TTC549 (cell line): ENCODE results near the gene RASD1.
"Not testable (repeated sequence)": the region's sequence is repeated elsewhere in the genome, so short reads cannot be mapped to it uniquely, and the experiment has no call there.

ENCODE experiments used
- FAIRE-seq: peaks from 2 replicates; lab custom pipeline; 2012; peaks lifted over from hg19 to GRCh38; lab: Jason Lieb, UNC

The RASD1 gene

DNA sequence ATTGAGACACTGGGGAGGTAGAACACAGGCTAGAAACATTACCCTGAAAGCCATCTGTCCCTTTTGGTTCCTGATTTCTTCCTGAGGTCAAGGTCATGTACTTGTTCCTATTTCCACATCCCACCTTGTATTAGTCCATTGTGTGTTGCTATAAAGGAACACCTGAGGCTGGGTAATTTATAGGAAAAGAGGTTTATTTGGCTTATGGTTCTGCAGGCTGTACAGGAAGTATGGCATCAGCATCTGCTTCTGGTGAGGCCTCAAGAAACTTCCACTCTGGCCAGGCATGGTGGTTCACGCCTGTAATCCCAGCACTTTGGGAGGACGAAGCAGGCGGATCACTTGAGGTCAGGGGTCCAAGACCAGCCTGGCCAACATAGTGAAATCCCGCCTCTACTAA is 26.8 kb downstream of the RASD1 start:
- FAIRE-seq: no peak

- FAIRE-seq: no peak
Observed at GRCh38 chr17:17468217-17469010, 27.8 kb downstream of the RASD1 start.

GRCh38 chr17:17467720-17468119 is 28.5 kb downstream of the RASD1 start:
- no peak for FAIRE-seq

DNA sequence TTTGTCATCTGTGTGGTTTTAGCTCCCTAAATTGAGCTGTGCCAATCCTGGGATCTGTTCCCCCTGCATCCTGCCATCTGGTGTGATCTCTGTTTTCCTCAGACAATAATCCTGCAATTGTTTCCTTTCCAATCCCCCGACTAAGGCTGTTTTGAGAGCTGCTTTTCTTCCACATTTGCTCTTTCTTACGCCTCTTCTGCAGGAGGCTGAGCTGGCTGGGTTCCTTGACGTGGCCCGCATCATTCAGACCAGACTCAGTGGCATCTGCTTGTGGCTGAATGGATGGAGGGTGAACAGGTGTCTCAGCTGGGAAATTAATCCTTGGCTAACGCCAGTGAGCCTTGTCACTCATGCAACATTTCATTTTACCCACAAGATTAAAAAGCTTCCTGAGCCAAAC is 29.2 kb downstream of the RASD1 start:
- FAIRE-seq: no peak

GRCh38 chr17:17466511-17466910 is 29.7 kb downstream of the RASD1 start:
- no peak for FAIRE-seq

DNA sequence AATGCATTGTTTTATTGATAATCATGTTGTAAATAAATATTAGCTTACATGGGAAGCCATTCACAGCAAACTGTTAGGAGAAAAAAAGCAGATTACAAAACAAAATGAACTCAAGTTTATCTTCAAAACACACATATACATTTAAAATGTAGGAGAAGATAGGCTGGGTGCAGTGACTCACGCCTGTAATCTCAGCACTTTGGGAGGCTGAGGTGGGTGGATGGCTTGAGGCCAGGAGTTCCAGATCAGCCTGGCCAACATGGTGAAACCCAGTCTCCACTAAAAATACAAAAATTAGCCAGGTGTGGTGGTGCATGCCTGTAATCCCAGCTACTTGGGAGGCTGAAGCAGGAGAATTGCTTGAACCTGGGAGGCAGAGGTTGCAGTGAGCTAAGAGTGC is 30.3 kb downstream of the RASD1 start:
- FAIRE-seq: not testable (repeated sequence)

DNA sequence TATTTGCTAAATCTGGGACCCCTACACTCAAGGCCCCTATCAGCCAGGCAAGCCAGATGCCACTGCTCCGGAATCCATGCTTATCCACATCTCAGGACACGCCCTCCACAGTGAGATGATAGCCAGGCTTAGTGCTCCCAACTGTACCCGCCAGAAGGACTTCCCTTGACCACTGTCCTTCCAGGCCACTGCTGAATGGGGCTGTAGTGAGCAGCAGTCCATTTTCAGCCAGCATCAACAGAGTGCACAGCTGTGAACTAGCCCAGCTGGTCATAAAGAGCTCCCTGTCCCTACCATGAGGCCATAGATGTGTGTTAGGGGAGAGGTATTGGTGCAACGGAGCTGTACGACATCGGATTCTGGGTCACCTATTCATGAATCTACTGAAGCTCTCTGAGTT is 32.4 kb downstream of the RASD1 start:
- no peak for FAIRE-seq

GRCh38 chr17:17462048-17462824 is 34.0 kb downstream of the RASD1 start:
- FAIRE-seq: no peak

- no peak for FAIRE-seq
Observed at GRCh38 chr17:17460038-17460437, 36.2 kb downstream of the RASD1 start.

DNA sequence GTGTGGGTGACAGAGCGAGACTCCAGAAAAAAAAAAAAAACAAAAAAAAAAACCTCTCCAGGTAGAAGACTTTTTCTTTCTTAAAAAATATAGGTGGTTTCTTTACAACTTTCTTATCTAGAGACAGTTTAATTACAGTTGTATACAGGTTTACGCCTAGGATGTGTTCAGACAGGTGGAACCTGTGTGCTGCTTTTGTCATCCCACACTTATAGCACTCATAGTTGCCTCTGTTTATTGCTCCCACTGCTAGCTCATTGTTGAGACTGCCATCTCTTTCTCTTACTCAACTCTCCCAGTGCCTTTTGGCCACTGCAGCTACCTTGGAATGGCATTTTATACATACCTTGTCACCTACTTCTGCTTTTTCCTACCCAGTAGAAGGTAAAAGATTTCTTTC is 38.5 kb downstream of the RASD1 start:
- FAIRE-seq: no peak

GRCh38 chr17:17456251-17456650 is 39.9 kb downstream of the RASD1 start:
- FAIRE-seq: no peak

GRCh38 chr17:17455173-17455572 is 41.0 kb downstream of the RASD1 start:
- no peak for FAIRE-seq

DNA sequence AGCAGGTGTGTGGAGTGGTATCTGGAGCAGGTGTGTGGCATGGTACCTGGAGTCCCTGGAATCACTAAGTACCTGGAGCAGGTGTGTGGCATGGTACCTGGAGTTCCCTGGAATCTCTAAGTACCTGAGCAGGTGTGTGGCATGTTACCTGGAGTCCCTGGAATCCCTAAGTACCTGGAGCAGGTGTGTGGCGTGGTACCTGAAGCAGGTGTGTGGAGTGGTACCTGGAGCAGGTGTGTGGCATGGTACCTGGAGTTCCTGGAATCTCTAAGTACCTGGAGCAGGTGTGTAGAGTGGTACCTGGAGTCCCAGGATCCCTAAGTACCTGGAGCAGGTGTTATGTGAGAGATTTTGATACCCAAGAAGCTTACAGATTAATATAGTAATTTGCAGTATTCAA is 41.5 kb downstream of the RASD1 start:
- FAIRE-seq: not testable (repeated sequence)

DNA sequence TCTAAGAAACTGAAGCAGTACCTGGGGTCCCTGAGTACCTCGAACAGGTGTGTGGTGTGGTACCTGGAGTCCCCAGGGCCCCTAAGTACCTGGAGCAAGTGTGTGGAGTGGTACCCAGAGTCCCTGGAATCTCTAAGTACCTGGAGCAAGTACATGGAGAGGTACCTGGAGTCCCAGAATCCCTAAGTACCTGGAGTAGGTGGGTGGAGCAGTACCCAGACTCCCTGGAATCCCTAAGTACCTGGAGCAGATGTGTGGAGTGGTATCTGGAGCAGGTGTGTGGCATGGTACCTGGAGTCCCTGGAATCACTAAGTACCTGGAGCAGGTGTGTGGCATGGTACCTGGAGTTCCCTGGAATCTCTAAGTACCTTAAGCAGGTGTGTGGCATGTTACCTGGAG is 41.9 kb downstream of the RASD1 start:
- FAIRE-seq: no peak

DNA sequence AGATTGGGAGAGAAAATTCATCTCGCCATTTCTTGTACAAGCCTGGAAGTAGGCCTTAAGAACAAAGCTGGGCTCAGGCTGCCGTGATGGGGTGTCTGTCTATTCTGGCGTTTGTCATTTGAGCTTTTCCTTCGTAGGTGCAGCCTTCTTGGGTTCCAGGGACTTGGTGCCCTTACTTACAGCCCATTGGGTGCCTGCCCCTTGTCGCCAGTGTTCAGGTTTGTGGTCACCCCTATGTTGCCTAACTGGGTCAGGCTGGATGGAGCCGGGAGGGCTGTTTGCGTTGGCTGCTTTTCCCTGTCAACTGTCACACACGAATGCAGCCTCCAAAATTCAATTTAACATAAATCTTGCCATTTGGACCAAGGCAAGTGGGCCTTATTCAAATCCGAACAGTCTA is 43.1 kb downstream of the RASD1 start:
- no peak for FAIRE-seq

- FAIRE-seq: no peak
Observed at GRCh38 chr17:17448723-17449122, 47.5 kb downstream of the RASD1 start.

- no peak for FAIRE-seq
Observed at GRCh38 chr17:17448076-17448475, 48.1 kb downstream of the RASD1 start.

GRCh38 chr17:17447264-17447663 is 48.9 kb downstream of the RASD1 start:
- no peak for FAIRE-seq

DNA sequence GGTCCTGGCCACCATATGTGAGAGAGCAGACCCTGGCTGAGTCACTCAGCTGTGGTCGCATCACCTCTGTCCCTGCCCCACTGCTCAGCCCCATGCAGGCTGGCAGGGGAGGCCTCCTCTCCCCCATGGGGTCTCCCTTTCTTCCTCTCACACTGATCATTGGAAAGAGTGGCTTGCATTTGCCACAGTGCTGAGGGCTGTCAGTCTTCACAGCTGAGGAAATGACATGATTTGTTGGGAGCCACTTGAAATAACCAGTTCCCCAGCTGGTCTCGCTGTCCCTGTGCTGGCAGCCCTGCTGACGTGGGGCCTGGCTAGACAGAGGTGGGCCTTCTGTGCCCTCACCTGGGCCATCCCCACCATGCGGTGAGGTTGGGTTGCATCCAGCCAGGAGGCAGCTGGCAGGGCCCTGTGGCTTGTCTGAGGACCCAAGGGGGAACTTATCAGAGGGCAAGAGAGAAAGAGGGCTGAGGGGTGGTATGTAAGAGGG is 49.5 kb downstream of the RASD1 start:
- no peak for FAIRE-seq

DNA sequence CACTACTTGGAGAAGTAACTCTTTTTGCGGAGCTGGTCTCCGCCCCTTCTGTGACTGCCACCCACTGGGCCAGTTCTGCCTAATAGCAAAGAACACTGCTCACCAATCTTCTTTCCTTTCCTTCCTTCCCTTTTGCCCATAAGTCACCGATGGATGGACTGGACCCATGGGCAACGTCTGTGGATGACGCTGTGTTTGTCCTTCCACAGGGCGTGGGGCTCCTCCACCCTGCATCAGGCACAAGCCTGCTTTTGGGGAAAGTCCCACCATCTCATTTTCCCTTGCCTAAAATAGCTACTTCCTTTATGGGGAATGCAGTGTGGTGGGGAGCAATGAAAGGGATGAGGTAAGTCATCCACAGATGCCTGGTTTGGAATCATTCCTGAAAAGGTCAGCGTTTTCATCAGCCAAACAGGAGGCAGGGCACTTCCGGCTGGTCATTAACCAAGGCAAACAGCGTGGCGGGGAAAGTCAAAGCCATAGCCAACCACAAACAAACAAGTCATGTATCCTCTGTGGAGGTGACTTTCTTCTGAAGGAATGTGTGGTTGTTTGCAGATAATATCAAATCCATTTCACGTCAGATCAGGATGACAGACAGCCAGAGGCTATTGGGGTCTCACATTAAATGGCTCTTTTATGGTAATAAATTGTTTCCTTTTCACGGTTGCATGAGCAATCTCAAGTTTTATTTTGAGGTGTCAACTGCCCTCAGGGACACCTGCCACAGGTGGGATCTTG is 50.1 kb downstream of the RASD1 start:
- FAIRE-seq: no peak

DNA sequence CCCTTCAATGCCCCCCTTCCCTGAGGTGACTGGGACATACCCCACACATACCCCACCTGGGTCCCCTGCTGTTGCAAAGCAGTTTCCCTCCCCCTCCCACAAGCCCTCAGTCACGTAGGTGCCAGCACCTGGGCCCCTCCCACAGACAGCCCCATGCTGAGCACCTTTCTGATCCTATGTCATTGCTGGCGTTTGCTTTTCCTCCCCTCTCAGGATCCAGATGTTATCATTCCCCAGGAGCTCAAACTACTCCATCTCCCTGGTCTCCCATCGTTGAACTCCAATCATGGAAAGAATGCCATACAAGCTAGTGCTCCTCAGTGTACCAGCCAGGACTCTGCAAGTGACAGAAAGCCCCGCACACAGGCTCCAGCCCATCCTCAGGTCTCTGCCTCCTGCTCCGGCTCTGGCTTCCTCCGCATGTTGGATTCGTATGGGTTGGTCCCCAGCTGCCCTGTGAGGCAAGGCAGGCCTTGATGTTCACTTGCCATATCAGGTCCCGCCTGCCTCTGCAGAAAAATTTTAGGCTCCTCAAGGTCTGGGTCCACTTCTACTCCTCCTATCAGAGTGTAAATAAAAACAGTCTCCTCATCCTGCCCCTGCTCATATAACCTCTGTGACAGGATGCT is 50.8 kb downstream of the RASD1 start:
- no peak for FAIRE-seq
